GM15510 (cell line): Measurements from ENCODE around the gene SARS1.
A peak's percentile ranks its signal among the peaks of the same experiment; 100 is the strongest.

Source experiments
- POLR2A ChIP-seq: IDR thresholded peaks from 3 replicates; pipeline ENCODE4 v1.6.1; 2011; ENCODE audit warnings: borderline replicate concordance; ENCODE audit not compliant: insufficient read length; ENCODE audit errors: extremely low read depth

SARS1 gene

GRCh38 chr1:109213824-109214693 is at the start of gene SARS1:
Gene SARS1 (plus strand): TSS chr1:109213918. CDS start chr1:109213993, 75 bp downstream.
- TF ChIP-seq POLR2A: peak; percentile 78

GRCh38 chr1:109164538-109164937 is 49.2 kb upstream of the SARS1 start:
- TF ChIP-seq POLR2A: no peak

- TF ChIP-seq POLR2A: no peak
These were observed 46.7 kb upstream of the SARS1 start for GRCh38 chr1:109167001-109167506.

GRCh38 chr1:109170035-109170764 is 43.5 kb upstream of the SARS1 start:
- no peak for TF ChIP-seq POLR2A

GRCh38 chr1:109171646-109172045 is 42.1 kb upstream of the SARS1 start:
- no peak for TF ChIP-seq POLR2A

- no peak for TF ChIP-seq POLR2A
These were observed 32.5 kb upstream of the SARS1 start for GRCh38 chr1:109181085-109181806.

- no peak for TF ChIP-seq POLR2A
These were observed 31.9 kb upstream of the SARS1 start for GRCh38 chr1:109181807-109182163.

- TF ChIP-seq POLR2A: no peak
These were observed 30.5 kb upstream of the SARS1 start for GRCh38 chr1:109183058-109183738.

- no peak for TF ChIP-seq POLR2A
These were observed 29.0 kb upstream of the SARS1 start for GRCh38 chr1:109184687-109185086.

GRCh38 chr1:109185357-109185756 is 28.4 kb upstream of the SARS1 start:
- TF ChIP-seq POLR2A: no peak

GRCh38 chr1:109185990-109186732 is 27.6 kb upstream of the SARS1 start:
- no peak for TF ChIP-seq POLR2A

GRCh38 chr1:109186733-109187086 is 27.0 kb upstream of the SARS1 start:
- no peak for TF ChIP-seq POLR2A

GRCh38 chr1:109187127-109187526 is 26.6 kb upstream of the SARS1 start:
- TF ChIP-seq POLR2A: no peak

GRCh38 chr1:109188200-109188599 is 25.5 kb upstream of the SARS1 start:
- TF ChIP-seq POLR2A: no peak
